ENCODE results near the gene ATP10B.

Gene ATP10B

GRCh38 chr5:160672521-160672920 is 179.5 kb downstream of the ATP10B start:
- Histone ChIP-seq H3K9ac (ENCODE audit: low read length) (no peak overlapping the region), H3K4me3 (ENCODE audit: low read depth in 1 of 2, low read length in 2 of 2) (no peak overlapping the region), H3K9me3 (ENCODE audit: low read length) (no peaks in the 10 kb centered on the region)

GRCh38 chr5:160668356-160668755 is 183.7 kb downstream of the ATP10B start:
- Histone ChIP-seq H3K4me1 (ENCODE audit: insufficient read depth, low read length) (no peaks in the 10 kb centered on the region), H3K9ac (ENCODE audit: low read length) (no peak overlapping the region), H3K27ac (ENCODE audit: low read depth, low read length) (no peak overlapping the region), H3K4me3 (ENCODE audit: low read depth in 1 of 2, low read length in 2 of 2) (no peak overlapping the region), H3K36me3 (ENCODE audit: insufficient read depth, low read length) (no peaks in the 10 kb centered on the region), H3K9me3 (ENCODE audit: low read length) (no peaks in the 10 kb centered on the region), H3K27me3 (ENCODE audit: control insufficient read depth in 1 of 2, insufficient read depth in 2 of 2, low read length in 2 of 2) (no peaks in the 10 kb centered on the region)

More at GRCh38 chr5:160672521-160672920, 179.5 kb downstream of the ATP10B start:
- no peaks in the 10 kb centered on the region for H3K27me3 ChIP-seq (ENCODE audit: control insufficient read depth in 1 of 2, insufficient read depth in 2 of 2, low read length in 2 of 2)
- H3K4me1 ChIP-seq (ENCODE audit: insufficient read depth, low read length) = no peaks in the 10 kb centered on the region
- H3K27ac ChIP-seq (ENCODE audit: low read depth, low read length) = no peak overlapping the region
- no peaks in the 10 kb centered on the region for H3K36me3 ChIP-seq (ENCODE audit: insufficient read depth, low read length)

GRCh38 chr5:160667160-160667559 is 184.9 kb downstream of the ATP10B start:
- Histone ChIP-seq H3K4me3 (ENCODE audit: low read depth in 1 of 2, low read length in 2 of 2) (no peak overlapping the region), H3K9me3 (ENCODE audit: low read length) (no peaks in the 10 kb centered on the region), H3K4me1 (ENCODE audit: insufficient read depth, low read length) (no peaks in the 10 kb centered on the region), H3K27ac (ENCODE audit: low read depth, low read length) (no peak overlapping the region), H3K36me3 (ENCODE audit: insufficient read depth, low read length) (no peaks in the 10 kb centered on the region), H3K27me3 (ENCODE audit: control insufficient read depth in 1 of 2, insufficient read depth in 2 of 2, low read length in 2 of 2) (no peaks in the 10 kb centered on the region), H3K9ac (ENCODE audit: low read length) (no peak overlapping the region)

- Histone ChIP-seq H3K4me1 (ENCODE audit: insufficient read depth, low read length) (no peaks in the 10 kb centered on the region), H3K9ac (ENCODE audit: low read length) (no peak overlapping the region), H3K27me3 (ENCODE audit: control insufficient read depth in 1 of 2, insufficient read depth in 2 of 2, low read length in 2 of 2) (no peaks in the 10 kb centered on the region), H3K36me3 (ENCODE audit: insufficient read depth, low read length) (no peaks in the 10 kb centered on the region), H3K9me3 (ENCODE audit: low read length) (no peaks in the 10 kb centered on the region), H3K27ac (ENCODE audit: low read depth, low read length) (no peak overlapping the region), H3K4me3 (ENCODE audit: low read depth in 1 of 2, low read length in 2 of 2) (no peak overlapping the region)
These were observed 186.6 kb downstream of the ATP10B start for GRCh38 chr5:160665460-160665859.

- Histone ChIP-seq H3K4me1 (ENCODE audit: insufficient read depth, low read length) (no peaks in the 10 kb centered on the region), H3K27ac (ENCODE audit: low read depth, low read length) (no peak overlapping the region), H3K4me3 (ENCODE audit: low read depth in 1 of 2, low read length in 2 of 2) (no peak overlapping the region), H3K9me3 (ENCODE audit: low read length) (no peaks in the 10 kb centered on the region), H3K9ac (ENCODE audit: low read length) (no peak overlapping the region), H3K36me3 (ENCODE audit: insufficient read depth, low read length) (no peaks in the 10 kb centered on the region), H3K27me3 (ENCODE audit: control insufficient read depth in 1 of 2, insufficient read depth in 2 of 2, low read length in 2 of 2) (no peaks in the 10 kb centered on the region)
These were observed 191.9 kb downstream of the ATP10B start for GRCh38 chr5:160660132-160660531.

GRCh38 chr5:160657622-160658458 is 194.2 kb downstream of the ATP10B start:
- no peaks in the 10 kb centered on the region for H3K27me3 ChIP-seq (ENCODE audit: control insufficient read depth in 1 of 2, insufficient read depth in 2 of 2, low read length in 2 of 2)
- no peaks in the 10 kb centered on the region for H3K36me3 ChIP-seq (ENCODE audit: insufficient read depth, low read length)
- H3K4me3 ChIP-seq (ENCODE audit: low read depth in 1 of 2, low read length in 2 of 2) = no peak overlapping the region
- no peak overlapping the region for H3K9ac ChIP-seq (ENCODE audit: low read length)
- H3K9me3 ChIP-seq (ENCODE audit: low read length) = no peaks in the 10 kb centered on the region
- H3K27ac ChIP-seq (ENCODE audit: low read depth, low read length) = no peak overlapping the region
- no peaks in the 10 kb centered on the region for H3K4me1 ChIP-seq (ENCODE audit: insufficient read depth, low read length)

GRCh38 chr5:160657068-160657507 is 194.9 kb downstream of the ATP10B start:
- Histone ChIP-seq H3K9ac (ENCODE audit: low read length) (no peak overlapping the region), H3K36me3 (ENCODE audit: insufficient read depth, low read length) (no peaks in the 10 kb centered on the region), H3K4me3 (ENCODE audit: low read depth in 1 of 2, low read length in 2 of 2) (no peak overlapping the region), H3K27me3 (ENCODE audit: control insufficient read depth in 1 of 2, insufficient read depth in 2 of 2, low read length in 2 of 2) (no peaks in the 10 kb centered on the region), H3K4me1 (ENCODE audit: insufficient read depth, low read length) (no peaks in the 10 kb centered on the region), H3K27ac (ENCODE audit: low read depth, low read length) (no peak overlapping the region), H3K9me3 (ENCODE audit: low read length) (no peaks in the 10 kb centered on the region)

- H3K27ac ChIP-seq (ENCODE audit: low read depth, low read length) = no peak overlapping the region
- no peaks in the 10 kb centered on the region for H3K27me3 ChIP-seq (ENCODE audit: control insufficient read depth in 1 of 2, insufficient read depth in 2 of 2, low read length in 2 of 2)
- no peak overlapping the region for H3K9ac ChIP-seq (ENCODE audit: low read length)
These were observed 196.3 kb downstream of the ATP10B start for GRCh38 chr5:160655717-160656116.

GRCh38 chr5:160651692-160652645 is 200.0 kb downstream of the ATP10B start:
- H3K36me3 ChIP-seq (ENCODE audit: insufficient read depth, low read length) = no peaks in the 10 kb centered on the region
- H3K9ac ChIP-seq (ENCODE audit: low read length) = no peak overlapping the region
- H3K27ac ChIP-seq (ENCODE audit: low read depth, low read length) = no peak overlapping the region
- H3K4me3 ChIP-seq (ENCODE audit: low read depth in 1 of 2, low read length in 2 of 2) = no peak overlapping the region
- no peaks in the 10 kb centered on the region for H3K4me1 ChIP-seq (ENCODE audit: insufficient read depth, low read length)
- no peaks in the 10 kb centered on the region for H3K9me3 ChIP-seq (ENCODE audit: low read length)
- H3K27me3 ChIP-seq (ENCODE audit: control insufficient read depth in 1 of 2, insufficient read depth in 2 of 2, low read length in 2 of 2) = no peaks in the 10 kb centered on the region

More at GRCh38 chr5:160655717-160656116, 196.3 kb downstream of the ATP10B start:
- Histone ChIP-seq H3K4me3 (ENCODE audit: low read depth in 1 of 2, low read length in 2 of 2) (no peak overlapping the region), H3K9me3 (ENCODE audit: low read length) (no peaks in the 10 kb centered on the region), H3K36me3 (ENCODE audit: insufficient read depth, low read length) (no peaks in the 10 kb centered on the region), H3K4me1 (ENCODE audit: insufficient read depth, low read length) (no peaks in the 10 kb centered on the region)

- H3K9ac ChIP-seq (ENCODE audit: low read length) = no peak overlapping the region
- no peak overlapping the region for H3K27ac ChIP-seq (ENCODE audit: low read depth, low read length)
- no peaks in the 10 kb centered on the region for H3K36me3 ChIP-seq (ENCODE audit: insufficient read depth, low read length)
- H3K27me3 ChIP-seq (ENCODE audit: control insufficient read depth in 1 of 2, insufficient read depth in 2 of 2, low read length in 2 of 2) = no peaks in the 10 kb centered on the region
- H3K9me3 ChIP-seq (ENCODE audit: low read length) = no peaks in the 10 kb centered on the region
- no peaks in the 10 kb centered on the region for H3K4me1 ChIP-seq (ENCODE audit: insufficient read depth, low read length)
- H3K4me3 ChIP-seq (ENCODE audit: low read depth in 1 of 2, low read length in 2 of 2) = no peak overlapping the region
These were observed 202.7 kb downstream of the ATP10B start for GRCh38 chr5:160649304-160649703.

- no peaks in the 10 kb centered on the region for H3K36me3 ChIP-seq (ENCODE audit: insufficient read depth, low read length)
These were observed 206.0 kb downstream of the ATP10B start for GRCh38 chr5:160646033-160646432.

More at GRCh38 chr5:160646033-160646432, 206.0 kb downstream of the ATP10B start:
- Histone ChIP-seq H3K27ac (ENCODE audit: low read depth, low read length) (no peak overlapping the region), H3K4me3 (ENCODE audit: low read depth in 1 of 2, low read length in 2 of 2) (no peak overlapping the region), H3K4me1 (ENCODE audit: insufficient read depth, low read length) (no peaks in the 10 kb centered on the region), H3K9me3 (ENCODE audit: low read length) (no peaks in the 10 kb centered on the region), H3K27me3 (ENCODE audit: control insufficient read depth in 1 of 2, insufficient read depth in 2 of 2, low read length in 2 of 2) (no peaks in the 10 kb centered on the region), H3K9ac (ENCODE audit: low read length) (no peak overlapping the region)
